Activated CD4-positive, alpha-beta memory T cell treated with anti-CD3 and anti-CD28 coated beads, Interleukin-2, amount 10 ng/mL, durations not matched to agents 7 days and 5 days (primary cell): ENCODE results near the gene SMARCB1. TPM values are rescaled to one million over a fixed set of nuclear protein-coding genes. Genes with fewer than 3 reads are reported as not detected.

ENCODE experiments used
- CTCF ChIA-PET: fragments of 350-600 bp; sonication (Branson Sonifier 250); formaldehyde crosslinking; loops from one replicate; lab custom pipeline; 2021; ENCODE audit warnings: antibody characterized with exemption, inconsistent platforms; lab: Charles Lee
- POLR2A ChIA-PET: fragments of 350-600 bp; sonication (Branson Sonifier 250); formaldehyde crosslinking; loops from one replicate; lab custom pipeline; 2021; ENCODE audit warnings: antibody characterized with exemption; lab: Charles Lee
- DNase-seq: peaks from one replicate; pipeline ENCODE4 v3.0.0-alpha.2; 2020
- H3K27ac Mint-ChIP-seq: one replicate; pipeline ENCODE4 v1.8.0; 2021; ENCODE audit warnings: mild to moderate bottlenecking, mixed read lengths
- H3K27me3 Mint-ChIP-seq: one replicate; pipeline ENCODE4 v1.8.0; 2021; ENCODE audit warnings: mixed read lengths
- H3K36me3 Mint-ChIP-seq: one replicate; pipeline ENCODE4 v1.8.0; 2021; ENCODE audit warnings: low read depth, mixed read lengths
- H3K4me1 Mint-ChIP-seq: one replicate; pipeline ENCODE4 v1.8.0; 2021; ENCODE audit warnings: mixed read lengths
- H3K4me3 Mint-ChIP-seq: one replicate; pipeline ENCODE4 v1.8.0; 2021; ENCODE audit warnings: mild to moderate bottlenecking, mixed read lengths
- H3K9me3 Mint-ChIP-seq: one replicate; pipeline ENCODE4 v1.8.0; 2021; ENCODE audit warnings: mixed read lengths
- total RNA-seq, 2 experiments: library from RNA; stranded (reverse); gene quantifications; one replicate each; pipeline ENCODE4 v1.2.3, GENCODE V29; 2021

Gene SMARCB1
- 10 to 100 TPM; 65.6 to 66.9 TPM for total RNA-seq

GRCh38 chr22:23786752-23787599 is at the start of gene SMARCB1:
Gene SMARCB1 (plus strand): TSS chr22:23786966. CDS start chr22:23787170, 204 bp downstream.
- H3K9me3 Mint-ChIP-seq = no peaks in the 10 kb centered on the region
- H3K4me1 Mint-ChIP-seq = peaks cover 37% of the 10 kb centered on the region
- peak within 1 kb of the TSS; percentile 91 for H3K27ac Mint-ChIP-seq
- POLR2A ChIA-PET = interaction anchor here (0.5 to 3.6 kb wide), 15 partner anchors 12 to 224 kb away, joined by 3 to 17 read pairs (median 4); partner anchors contain the start of genes CABIN1, MIF and SLC2A11
- H3K27me3 Mint-ChIP-seq = no peaks in the 10 kb centered on the region
- H3K4me3 Mint-ChIP-seq = peak within 1 kb of the TSS; percentile 88
- CTCF ChIA-PET = interaction anchor here (0.5 to 1.4 kb wide), 4 partner anchors 12 to 57 kb away, joined by 3 to 9 read pairs (median 5); partner anchors contain the start of gene CHCHD10
- peaks cover 3% of the 10 kb centered on the region for H3K36me3 Mint-ChIP-seq
- peak; percentile 92 for DNase-seq

GRCh38 chr22:23737696-23738095 is 49.1 kb upstream of the SMARCB1 start:
- Mint-ChIP-seq H3K4me3 (no peak overlapping the region), H3K4me1 (no peaks in the 10 kb centered on the region), H3K27me3 (peaks cover 3% of the 10 kb centered on the region), H3K36me3 (no peaks in the 10 kb centered on the region), H3K27ac (no peak overlapping the region), H3K9me3 (no peaks in the 10 kb centered on the region)
- DNase-seq = no peak
- ChIA-PET POLR2A (no interaction called here), CTCF (no interaction called here)

- CTCF ChIA-PET = no interaction called here
- Mint-ChIP-seq H3K4me3 (no peak overlapping the region), H3K36me3 (peaks cover 18% of the 10 kb centered on the region), H3K9me3 (peaks cover 9% of the 10 kb centered on the region), H3K27ac (no peak overlapping the region), H3K27me3 (no peaks in the 10 kb centered on the region), H3K4me1 (peaks cover 3% of the 10 kb centered on the region)
- POLR2A ChIA-PET = no interaction called here
- no peak for DNase-seq
Observed at GRCh38 chr22:23742505-23743264, 44.1 kb upstream of the SMARCB1 start.

GRCh38 chr22:23743303-23743705 is 43.5 kb upstream of the SMARCB1 start:
- CTCF ChIA-PET = no interaction called here
- POLR2A ChIA-PET = interaction anchor here (1.6 kb wide), 1 partner anchor 11 kb away, joined by 5 read pairs; no protein-coding TSS in a partner anchor

GRCh38 chr22:23744001-23744400 is 42.8 kb upstream of the SMARCB1 start:
- ChIA-PET CTCF (no interaction called here), POLR2A (interaction anchor here (1.6 kb wide), 1 partner anchor 12 kb away, joined by 5 read pairs; no protein-coding TSS in a partner anchor)
- no peak for DNase-seq
- Mint-ChIP-seq H3K4me3 (no peak overlapping the region), H3K9me3 (peaks cover 9% of the 10 kb centered on the region), H3K4me1 (peaks cover 3% of the 10 kb centered on the region), H3K36me3 (peaks cover 18% of the 10 kb centered on the region), H3K27me3 (no peaks in the 10 kb centered on the region), H3K27ac (no peak overlapping the region)

More at GRCh38 chr22:23743303-23743705, 43.5 kb upstream of the SMARCB1 start:
- no peak overlapping the region for H3K4me3 Mint-ChIP-seq
- H3K36me3 Mint-ChIP-seq = peaks cover 18% of the 10 kb centered on the region
- peaks cover 3% of the 10 kb centered on the region for H3K4me1 Mint-ChIP-seq
- H3K27me3 Mint-ChIP-seq = no peaks in the 10 kb centered on the region
- no peak for DNase-seq
- peaks cover 9% of the 10 kb centered on the region for H3K9me3 Mint-ChIP-seq
- no peak overlapping the region for H3K27ac Mint-ChIP-seq

- ChIA-PET CTCF (interaction anchor here (1.1 to 1.3 kb wide), 2 partner anchors 27 to 112 kb away, joined by 3 to 4 read pairs; partner anchors contain the start of gene DRICH1), POLR2A (interaction anchor here (1.6 kb wide), 1 partner anchor 12 kb away, joined by 5 read pairs; no protein-coding TSS in a partner anchor)
- H3K36me3 Mint-ChIP-seq = peaks cover 18% of the 10 kb centered on the region
Observed at GRCh38 chr22:23744485-23744884, 42.3 kb upstream of the SMARCB1 start.

GRCh38 chr22:23745791-23746190 is 41.0 kb upstream of the SMARCB1 start:
- ChIA-PET CTCF (interaction anchor here (1.1 kb wide), 1 partner anchor 114 kb away, joined by 3 read pairs; the partner anchor contains the start of gene DRICH1), POLR2A (no interaction called here)
- no peak overlapping the region for H3K4me3 Mint-ChIP-seq
- peaks cover 15% of the 10 kb centered on the region for H3K4me1 Mint-ChIP-seq
- H3K27me3 Mint-ChIP-seq = no peaks in the 10 kb centered on the region
- no peak overlapping the region for H3K27ac Mint-ChIP-seq
- peaks cover 9% of the 10 kb centered on the region for H3K9me3 Mint-ChIP-seq
- H3K36me3 Mint-ChIP-seq = peaks cover 18% of the 10 kb centered on the region
- DNase-seq = no peak

More at GRCh38 chr22:23744485-23744884, 42.3 kb upstream of the SMARCB1 start:
- Mint-ChIP-seq H3K27ac (no peak overlapping the region), H3K9me3 (peaks cover 9% of the 10 kb centered on the region), H3K4me1 (peaks cover 3% of the 10 kb centered on the region), H3K27me3 (no peaks in the 10 kb centered on the region), H3K4me3 (no peak overlapping the region)
- DNase-seq = no peak

- peaks cover 18% of the 10 kb centered on the region for H3K4me1 Mint-ChIP-seq
- H3K36me3 Mint-ChIP-seq = peaks cover 4% of the 10 kb centered on the region
- no peak overlapping the region for H3K27ac Mint-ChIP-seq
- H3K9me3 Mint-ChIP-seq = no peaks in the 10 kb centered on the region
- no peak for DNase-seq
- H3K4me3 Mint-ChIP-seq = peak overlapping the region; percentile 63
- POLR2A ChIA-PET = interaction anchor here (3.2 kb wide), 1 partner anchor 17 kb away, joined by 18 read pairs; the partner anchor contains the start of gene CHCHD10
- CTCF ChIA-PET = interaction anchor here (0.7 to 0.9 kb wide), 3 partner anchors 9 to 145 kb away, joined by 3 to 5 read pairs (median 3); partner anchors contain the start of gene MIF
- no peaks in the 10 kb centered on the region for H3K27me3 Mint-ChIP-seq
Observed at GRCh38 chr22:23749841-23750301, 36.9 kb upstream of the SMARCB1 start.

- H3K4me3 Mint-ChIP-seq = peak overlapping the region; percentile 63
- no peaks in the 10 kb centered on the region for H3K9me3 Mint-ChIP-seq
- H3K4me1 Mint-ChIP-seq = peaks cover 16% of the 10 kb centered on the region
- DNase-seq = no peak
- H3K27me3 Mint-ChIP-seq = no peaks in the 10 kb centered on the region
- H3K27ac Mint-ChIP-seq = no peak overlapping the region
- CTCF ChIA-PET = interaction anchor here (0.9 to 1.4 kb wide), 2 partner anchors 144 kb away, joined by 3 read pairs; partner anchors contain the start of gene MIF
- H3K36me3 Mint-ChIP-seq = no peaks in the 10 kb centered on the region
- POLR2A ChIA-PET = interaction anchor here (0.6 to 3.2 kb wide), 3 partner anchors 17 to 56 kb away, joined by 3 to 18 read pairs (median 8); partner anchors contain the start of gene CHCHD10
Observed at GRCh38 chr22:23750367-23750713, 36.4 kb upstream of the SMARCB1 start.

GRCh38 chr22:23750714-23751440 is 35.9 kb upstream of the SMARCB1 start, which contains the start of gene ZNF70:
Gene ZNF70 (minus strand): TSS chr22:23751112. CDS start chr22:23745140, 5,972 bp downstream.
- Mint-ChIP-seq H3K4me3 (peak within 1 kb of the TSS; percentile 68), H3K9me3 (no peaks in the 10 kb centered on the region), H3K27me3 (no peaks in the 10 kb centered on the region), H3K36me3 (no peaks in the 10 kb centered on the region), H3K4me1 (peaks cover 16% of the 10 kb centered on the region), H3K27ac (peak within 1 kb of the TSS; percentile 26)
- POLR2A ChIA-PET = interaction anchor here (0.6 to 3.2 kb wide), 5 partner anchors 13 to 57 kb away, joined by 3 to 18 read pairs (median 3); partner anchors contain the start of gene CHCHD10
- DNase-seq = peak; percentile 85
- CTCF ChIA-PET = interaction anchor here (0.8 to 1.4 kb wide), 2 partner anchors 106 to 143 kb away, joined by 3 to 6 read pairs; partner anchors contain the start of genes MIF and SLC2A11

GRCh38 chr22:23751441-23751996 is 35.2 kb upstream of the SMARCB1 start:
- Mint-ChIP-seq H3K36me3 (no peaks in the 10 kb centered on the region), H3K4me1 (peaks cover 16% of the 10 kb centered on the region), H3K4me3 (peak overlapping the region; percentile 68), H3K9me3 (no peaks in the 10 kb centered on the region), H3K27ac (no peak overlapping the region), H3K27me3 (no peaks in the 10 kb centered on the region)
- ChIA-PET POLR2A (interaction anchor here (0.6 to 3.2 kb wide), 5 partner anchors 12 to 455 kb away, joined by 3 to 18 read pairs (median 3); partner anchors contain the start of gene CHCHD10), CTCF (interaction anchor here (0.8 to 1.4 kb wide), 2 partner anchors 106 to 142 kb away, joined by 3 to 6 read pairs; partner anchors contain the start of genes MIF and SLC2A11)
- DNase-seq = no peak
